ENCODE data around the gene GNG14. TPM values are rescaled to one million over a fixed set of nuclear protein-coding genes. Genes with fewer than 3 reads are reported as not detected.

Gene GNG14
- total RNA-seq, 1 donor from 2014 or later, result not detected

DNA sequence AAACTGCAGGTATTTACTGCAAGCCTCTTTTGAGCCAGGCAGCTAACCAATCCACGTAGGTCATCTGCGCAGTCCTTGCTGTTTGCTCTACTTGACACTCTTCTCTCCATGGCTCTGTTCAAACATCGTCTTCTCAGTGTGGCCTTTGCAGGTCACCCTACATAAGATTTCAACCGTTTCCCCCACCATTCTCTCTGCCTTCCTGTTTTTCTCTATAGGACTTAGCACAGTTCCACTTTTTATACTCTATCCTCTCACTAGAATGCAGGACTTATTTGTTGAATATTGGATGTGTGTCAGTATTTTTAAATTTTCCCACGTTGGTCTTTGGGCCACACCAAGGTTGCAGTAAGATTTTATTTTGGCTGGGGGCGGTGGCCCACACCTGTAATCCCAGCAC is 10.3 kb downstream of the GNG14 start:
- TF ChIP-seq CTCF (IDR thresholded peaks at IDR 0.05; ENCODE audit: partially characterized antibody, unreplicated experiment), result no peak
- no peaks in the 10 kb centered on the region for H3K36me3 Mint-ChIP-seq (ENCODE audit: unreplicated experiment)
- peaks cover 10% of the 10 kb centered on the region for H3K9me3 Mint-ChIP-seq (ENCODE audit: unreplicated experiment)
- peak overlapping the region; percentile 66 for H3K4me3 Mint-ChIP-seq (ENCODE audit: unreplicated experiment)
- no peak overlapping the region for H3K27ac Mint-ChIP-seq (ENCODE audit: unreplicated experiment)
- H3K4me1 Mint-ChIP-seq (ENCODE audit: low read depth, unreplicated experiment), result peaks cover 3% of the 10 kb centered on the region
- H3K27me3 Mint-ChIP-seq (ENCODE audit: unreplicated experiment), result peaks cover 2% of the 10 kb centered on the region
- no peak for DNase-seq

DNA sequence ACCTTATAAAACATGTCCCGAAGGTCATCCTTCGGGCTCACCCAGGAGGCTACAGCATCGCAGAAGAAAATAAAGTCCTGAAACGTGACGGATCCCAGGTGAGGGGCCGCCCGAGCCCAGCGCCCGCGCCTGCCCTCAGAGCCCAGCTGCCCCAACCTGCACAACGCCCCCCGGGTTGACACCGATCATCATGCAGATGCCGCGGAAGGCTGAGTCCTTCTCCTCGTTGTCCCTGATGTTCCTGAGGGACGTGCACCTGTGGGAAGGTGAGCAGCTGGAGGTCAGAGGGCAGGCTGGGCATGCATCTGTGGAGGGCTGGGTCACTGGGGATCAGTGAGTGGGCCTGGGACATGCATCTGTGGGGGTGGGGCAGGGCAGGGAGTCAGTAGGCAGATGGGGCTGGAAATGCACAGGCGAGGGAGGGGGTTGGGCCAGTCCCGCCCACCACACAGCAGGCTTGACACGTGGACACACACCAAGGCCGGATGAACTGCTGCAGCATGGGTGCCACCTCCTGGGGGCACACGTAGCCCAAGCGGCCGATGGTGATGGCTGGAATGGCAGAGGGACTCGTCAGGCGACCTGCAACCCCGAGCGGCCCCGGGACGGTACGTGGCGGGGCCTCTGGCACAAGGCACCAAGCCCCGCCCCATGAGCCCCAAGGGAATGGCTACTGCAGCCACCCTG is 13.9 kb downstream of the GNG14 start:
- H3K9me3 Mint-ChIP-seq (ENCODE audit: unreplicated experiment), result peaks cover 11% of the 10 kb centered on the region
- H3K4me1 Mint-ChIP-seq (ENCODE audit: low read depth, unreplicated experiment), result peaks cover 4% of the 10 kb centered on the region
- no peaks in the 10 kb centered on the region for H3K36me3 Mint-ChIP-seq (ENCODE audit: unreplicated experiment)
- no peak overlapping the region for H3K4me3 Mint-ChIP-seq (ENCODE audit: unreplicated experiment)
- no peaks in the 10 kb centered on the region for H3K27me3 Mint-ChIP-seq (ENCODE audit: unreplicated experiment)
- no peak for DNase-seq
- no peak for TF ChIP-seq CTCF (IDR thresholded peaks at IDR 0.05; ENCODE audit: partially characterized antibody, unreplicated experiment)
- H3K27ac Mint-ChIP-seq (ENCODE audit: unreplicated experiment), result peak overlapping the region; percentile 59

DNA sequence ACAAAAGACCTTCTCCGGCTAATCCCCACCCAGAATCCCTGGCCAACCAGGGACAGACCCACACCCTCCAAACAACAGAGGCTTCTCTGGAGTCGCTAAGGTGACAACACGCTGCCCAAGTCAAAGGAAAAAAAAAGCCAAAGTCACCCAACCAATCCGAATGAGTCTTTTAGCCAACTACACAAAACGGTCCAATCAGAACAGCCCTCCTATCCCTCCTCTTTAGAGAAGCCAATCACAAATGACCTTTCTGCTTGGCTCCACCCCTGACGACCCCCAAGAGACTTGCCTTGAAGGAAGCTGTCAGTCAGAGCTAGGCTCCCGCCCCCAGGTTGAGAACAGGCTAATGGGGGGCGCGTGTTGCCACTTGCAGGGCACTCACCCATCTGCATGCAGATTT is 15.2 kb downstream of the GNG14 start:
- H3K27ac Mint-ChIP-seq (ENCODE audit: unreplicated experiment), result peak overlapping the region; percentile 93
- peaks cover 4% of the 10 kb centered on the region for H3K4me1 Mint-ChIP-seq (ENCODE audit: low read depth, unreplicated experiment)
- no peak for TF ChIP-seq CTCF (IDR thresholded peaks at IDR 0.05; ENCODE audit: partially characterized antibody, unreplicated experiment)
- peak overlapping the region; percentile 68 for H3K4me3 Mint-ChIP-seq (ENCODE audit: unreplicated experiment)
- H3K9me3 Mint-ChIP-seq (ENCODE audit: unreplicated experiment), result peaks cover 10% of the 10 kb centered on the region
- DNase-seq, result peak; percentile 78
- no peaks in the 10 kb centered on the region for H3K36me3 Mint-ChIP-seq (ENCODE audit: unreplicated experiment)
- H3K27me3 Mint-ChIP-seq (ENCODE audit: unreplicated experiment), result no peaks in the 10 kb centered on the region

DNA sequence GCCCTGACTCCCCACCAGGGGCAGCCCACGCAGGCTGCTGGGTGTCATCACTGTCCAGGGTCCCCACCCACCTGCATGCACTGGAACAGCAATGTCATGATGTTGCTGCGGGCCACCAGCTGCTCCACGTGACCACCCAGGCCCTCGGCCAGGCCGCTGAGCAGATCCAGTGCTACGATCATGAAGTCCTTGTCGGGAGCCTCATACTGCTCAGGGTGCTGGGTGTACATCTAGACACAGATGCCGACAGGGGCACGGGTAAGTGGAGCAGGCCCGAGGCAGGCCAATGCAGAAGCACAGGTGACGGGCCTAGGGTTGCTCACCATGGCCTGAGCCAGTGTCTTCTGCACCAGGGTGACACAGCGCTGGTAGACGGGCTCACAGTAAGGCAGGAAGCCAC is 17.4 kb downstream of the GNG14 start:
- TF ChIP-seq CTCF (IDR thresholded peaks at IDR 0.05; ENCODE audit: partially characterized antibody, unreplicated experiment), result no peak

DNA sequence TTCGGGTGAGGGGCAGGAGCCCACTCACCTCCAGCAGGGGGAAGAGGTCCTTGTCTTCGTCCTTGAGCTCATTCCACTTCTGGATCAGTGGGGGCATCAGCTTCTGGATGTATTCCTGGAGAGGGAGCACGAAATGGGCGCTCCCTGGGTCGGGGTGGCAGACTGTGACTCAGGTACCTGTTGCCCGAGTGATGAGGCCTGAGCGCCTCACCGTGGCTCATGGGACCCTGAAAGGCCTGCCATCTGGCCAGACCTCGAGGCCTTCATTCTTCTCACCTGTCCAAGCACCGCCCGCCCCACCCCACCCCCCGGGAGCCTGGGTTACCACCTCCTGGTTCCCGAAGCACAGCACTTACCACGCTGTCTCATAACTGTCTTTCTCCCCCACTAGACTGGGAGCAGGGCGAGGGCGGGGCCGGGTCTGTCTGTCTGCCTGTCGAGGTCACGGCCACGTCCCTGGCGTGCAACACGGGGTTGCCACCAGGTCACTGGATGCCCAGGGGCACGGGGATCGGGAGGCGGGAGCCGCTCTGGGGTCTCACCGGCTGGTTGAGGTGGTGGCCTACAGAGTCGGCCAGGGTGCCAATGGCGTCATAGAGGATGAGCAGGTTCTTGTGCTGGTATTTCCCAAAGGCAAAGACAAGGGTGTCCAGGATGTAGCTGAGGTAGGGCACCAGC is 18.0 kb downstream of the GNG14 start:
- peaks cover 8% of the 10 kb centered on the region for H3K9me3 Mint-ChIP-seq (ENCODE audit: unreplicated experiment)
- H3K27ac Mint-ChIP-seq (ENCODE audit: unreplicated experiment), result no peak overlapping the region
- no peaks in the 10 kb centered on the region for H3K27me3 Mint-ChIP-seq (ENCODE audit: unreplicated experiment)
- no peak for DNase-seq
- H3K4me1 Mint-ChIP-seq (ENCODE audit: low read depth, unreplicated experiment), result peaks cover 4% of the 10 kb centered on the region
- TF ChIP-seq CTCF (IDR thresholded peaks at IDR 0.05; ENCODE audit: partially characterized antibody, unreplicated experiment), result no peak
- no peaks in the 10 kb centered on the region for H3K36me3 Mint-ChIP-seq (ENCODE audit: unreplicated experiment)
- no peak overlapping the region for H3K4me3 Mint-ChIP-seq (ENCODE audit: unreplicated experiment)

More for the DNA sequence above, 17.4 kb downstream of the GNG14 start:
- no peak overlapping the region for H3K27ac Mint-ChIP-seq (ENCODE audit: unreplicated experiment)
- H3K9me3 Mint-ChIP-seq (ENCODE audit: unreplicated experiment), result peaks cover 8% of the 10 kb centered on the region
- no peaks in the 10 kb centered on the region for H3K27me3 Mint-ChIP-seq (ENCODE audit: unreplicated experiment)
- DNase-seq, result no peak
- no peak overlapping the region for H3K4me3 Mint-ChIP-seq (ENCODE audit: unreplicated experiment)
- H3K4me1 Mint-ChIP-seq (ENCODE audit: low read depth, unreplicated experiment), result peaks cover 4% of the 10 kb centered on the region
- no peaks in the 10 kb centered on the region for H3K36me3 Mint-ChIP-seq (ENCODE audit: unreplicated experiment)
